Fibroblast of pulmonary artery (primary cell): Measurements from ENCODE around the gene CTR9.
A peak's percentile ranks its signal among the peaks of the same experiment; 100 is the strongest.

ENCODE experiments used
- DNase-seq: peaks from one replicate; pipeline ENCODE4 v3.0.0-alpha.2; 2010; ENCODE audit warnings: low read depth
- H3K4me3 ChIP-seq: replicated peaks from 2 replicates; pipeline ENCODE4 v1.5.1; 2011; ENCODE audit warnings: low read depth, mild to moderate bottlenecking, control low read depth, low read length, moderate library complexity
- TF ChIP-seq, protein P1 (sequence below): IDR thresholded peaks from 2 replicates; pipeline ENCODE4 v1.5.1; 2011; ENCODE audit warnings: mild to moderate bottlenecking, control low read depth, low read length, inconsistent platforms; ENCODE audit errors: missing control alignments

The CTR9 gene

GRCh38 chr11:10763766-10764165 is 12.7 kb downstream of the CTR9 start:
- DNase-seq: peak; percentile 47
- no peak overlapping the region for H3K4me3 ChIP-seq
- TF ChIP-seq, protein P1, sequence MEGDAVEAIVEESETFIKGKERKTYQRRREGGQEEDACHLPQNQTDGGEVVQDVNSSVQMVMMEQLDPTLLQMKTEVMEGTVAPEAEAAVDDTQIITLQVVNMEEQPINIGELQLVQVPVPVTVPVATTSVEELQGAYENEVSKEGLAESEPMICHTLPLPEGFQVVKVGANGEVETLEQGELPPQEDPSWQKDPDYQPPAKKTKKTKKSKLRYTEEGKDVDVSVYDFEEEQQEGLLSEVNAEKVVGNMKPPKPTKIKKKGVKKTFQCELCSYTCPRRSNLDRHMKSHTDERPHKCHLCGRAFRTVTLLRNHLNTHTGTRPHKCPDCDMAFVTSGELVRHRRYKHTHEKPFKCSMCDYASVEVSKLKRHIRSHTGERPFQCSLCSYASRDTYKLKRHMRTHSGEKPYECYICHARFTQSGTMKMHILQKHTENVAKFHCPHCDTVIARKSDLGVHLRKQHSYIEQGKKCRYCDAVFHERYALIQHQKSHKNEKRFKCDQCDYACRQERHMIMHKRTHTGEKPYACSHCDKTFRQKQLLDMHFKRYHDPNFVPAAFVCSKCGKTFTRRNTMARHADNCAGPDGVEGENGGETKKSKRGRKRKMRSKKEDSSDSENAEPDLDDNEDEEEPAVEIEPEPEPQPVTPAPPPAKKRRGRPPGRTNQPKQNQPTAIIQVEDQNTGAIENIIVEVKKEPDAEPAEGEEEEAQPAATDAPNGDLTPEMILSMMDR: no peak

DNA sequence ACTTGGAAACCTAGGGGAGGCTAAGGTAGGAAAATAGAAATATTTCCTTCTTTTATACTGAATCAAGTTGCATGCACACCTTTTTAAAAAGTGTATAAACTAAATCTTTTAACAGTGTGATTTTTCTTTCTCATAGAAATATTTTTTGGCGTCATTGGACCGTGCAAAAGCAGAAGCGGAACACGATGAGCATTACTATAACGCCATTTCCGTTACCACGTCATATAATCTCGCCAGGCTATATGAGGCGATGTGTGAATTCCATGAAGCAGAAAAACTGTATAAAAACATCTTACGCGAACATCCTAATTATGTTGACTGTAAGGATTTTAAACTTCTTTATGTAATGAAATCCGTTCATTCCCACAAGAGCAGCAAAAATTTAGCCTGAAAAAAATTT is 13.4 kb downstream of the CTR9 start:
- TF ChIP-seq, protein P1: no peak
- DNase-seq: no peak
- H3K4me3 ChIP-seq: no peak overlapping the region

DNA sequence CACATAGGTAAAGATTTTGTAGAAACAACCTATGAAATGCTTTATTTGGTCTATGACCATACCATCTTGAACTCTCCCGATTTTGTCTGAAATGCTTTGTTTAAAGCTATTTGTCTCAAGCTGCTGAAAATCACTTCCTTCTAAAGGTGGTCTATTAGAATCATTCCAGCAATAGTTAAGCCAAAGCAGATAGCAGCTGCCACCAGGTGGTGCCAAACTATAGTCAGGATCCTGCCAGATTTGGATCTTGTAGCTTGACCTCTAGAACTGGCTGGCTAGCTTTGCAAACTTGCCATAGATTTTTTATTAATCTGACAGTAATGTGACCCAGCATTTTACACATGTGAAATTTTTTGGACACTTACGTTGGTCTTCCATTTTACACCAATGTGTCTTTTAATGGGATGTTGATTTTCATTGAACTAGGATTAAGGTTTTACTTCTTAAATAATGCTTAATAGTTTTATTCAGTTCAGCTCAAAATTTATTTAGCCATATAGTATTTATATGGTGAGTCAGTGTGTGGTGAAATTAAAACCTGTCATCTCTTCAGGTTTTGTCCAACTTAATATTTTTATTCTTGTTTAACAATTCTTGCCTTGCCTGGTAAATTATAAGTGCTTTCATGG is 19.7 kb downstream of the CTR9 start:
- DNase-seq: peak; percentile 55
- H3K4me3 ChIP-seq: no peak overlapping the region
- TF ChIP-seq, protein P1: peak; percentile 83

- no peak for DNase-seq
- TF ChIP-seq, protein P1: no peak
- H3K4me3 ChIP-seq: no peak overlapping the region
Measured at GRCh38 chr11:10771457-10771856, 20.4 kb downstream of the CTR9 start.

GRCh38 chr11:10774811-10775210 is 23.8 kb downstream of the CTR9 start:
- DNase-seq: no peak
- H3K4me3 ChIP-seq: no peak overlapping the region
- TF ChIP-seq, protein P1: no peak

DNA sequence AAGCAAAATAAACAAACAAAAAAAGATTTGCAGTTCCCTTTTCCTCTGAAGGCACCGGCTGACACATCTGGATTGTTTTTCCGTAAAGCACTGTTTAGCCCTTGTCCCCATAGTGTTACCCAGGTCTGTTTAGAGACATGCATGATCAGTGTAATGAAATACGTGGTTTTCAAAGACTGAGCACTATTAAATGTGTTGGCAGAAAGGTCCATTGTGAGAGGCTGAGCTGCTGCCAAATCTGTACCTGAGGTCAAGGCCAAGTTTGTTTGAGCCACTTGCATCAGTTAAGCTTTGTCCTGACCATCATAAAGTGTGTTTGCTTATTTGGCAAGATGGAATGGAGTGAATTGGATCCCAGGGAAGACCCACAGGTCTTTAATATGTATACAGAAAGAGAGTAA is 26.3 kb downstream of the CTR9 start:
- TF ChIP-seq, protein P1: no peak
- DNase-seq: no peak

DNA sequence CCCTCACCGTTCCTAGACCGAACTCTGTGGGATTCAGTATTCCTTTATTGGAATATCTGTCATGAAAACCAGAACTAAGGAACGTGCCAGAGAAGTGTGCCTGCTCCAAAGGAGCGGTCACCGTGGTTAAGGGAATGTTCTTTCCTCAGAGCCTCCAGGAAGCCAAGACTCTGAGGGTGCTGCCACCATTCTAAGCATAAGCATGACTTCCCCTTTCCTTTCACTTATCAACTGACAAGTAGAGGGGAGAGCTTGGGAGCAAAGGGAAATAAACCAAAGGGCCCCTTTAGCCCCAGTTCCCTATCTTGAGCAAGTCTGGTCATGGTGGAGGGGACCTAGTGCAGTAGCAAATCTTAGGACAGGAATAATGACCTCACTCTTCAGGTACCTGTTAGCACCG is 26.8 kb downstream of the CTR9 start:
- H3K4me3 ChIP-seq: no peak overlapping the region
- DNase-seq: no peak
- TF ChIP-seq, protein P1: no peak

More for the DNA sequence above, 26.3 kb downstream of the CTR9 start:
- no peak overlapping the region for H3K4me3 ChIP-seq
